Measurements from ENCODE around the gene SUSD6.

SUSD6 gene

DNA sequence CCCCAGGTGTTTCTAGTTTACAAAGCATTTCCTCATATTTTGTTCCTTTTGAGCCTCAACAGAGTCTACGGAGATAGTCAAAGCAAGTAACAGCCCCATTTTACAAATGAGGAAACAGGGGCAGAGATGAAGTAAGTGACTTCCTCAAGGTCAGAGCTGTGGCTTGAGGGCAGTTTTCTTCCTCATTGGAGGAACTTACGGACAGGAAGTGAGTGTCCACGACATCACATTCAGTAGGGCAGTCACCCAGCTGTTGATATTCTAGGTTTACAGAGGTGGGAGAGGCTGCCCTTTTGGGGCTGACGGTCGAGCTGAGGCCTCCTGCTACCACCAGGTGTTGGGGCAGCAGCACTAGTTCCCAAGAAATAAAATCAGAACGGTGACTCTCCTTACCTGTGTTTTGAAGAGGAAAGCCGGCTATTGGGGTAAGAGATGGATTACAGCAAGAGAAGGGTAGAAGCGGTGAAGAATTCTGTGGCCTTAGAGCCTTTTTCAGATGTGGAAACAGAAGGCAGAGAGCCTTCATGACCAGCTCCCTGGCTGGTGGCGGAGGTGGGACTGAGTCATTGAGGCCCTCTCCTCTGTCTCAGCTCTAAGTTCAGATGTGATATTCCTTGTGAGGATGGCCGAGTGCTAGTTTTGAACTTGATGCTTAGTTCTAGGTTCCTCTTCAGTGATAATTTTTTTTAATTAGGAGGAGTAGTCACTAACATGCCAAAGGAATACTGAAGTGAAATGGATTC, 41.7 kb downstream of the SUSD6 start:
- DNase-seq = no peak

DNA sequence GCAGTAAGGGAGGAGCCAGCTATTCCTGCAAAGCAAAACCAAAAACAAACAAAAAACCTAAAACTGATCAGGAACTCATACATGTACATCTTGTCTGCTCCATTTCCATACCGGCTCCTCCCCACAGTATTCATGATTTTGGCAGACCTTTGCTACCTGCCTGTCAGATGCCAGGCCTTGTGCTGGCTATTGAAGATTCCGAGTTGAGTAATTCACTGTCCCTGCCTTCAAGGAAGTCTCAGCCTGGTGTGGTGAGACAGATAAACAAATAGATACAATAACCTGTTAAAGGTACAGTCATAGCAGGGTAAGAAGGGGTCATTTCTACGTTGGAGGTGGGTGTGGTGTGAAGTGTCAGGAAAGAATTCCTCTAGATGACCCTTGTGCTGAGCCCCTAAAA, 42.7 kb downstream of the SUSD6 start:
- no peak for DNase-seq

DNA sequence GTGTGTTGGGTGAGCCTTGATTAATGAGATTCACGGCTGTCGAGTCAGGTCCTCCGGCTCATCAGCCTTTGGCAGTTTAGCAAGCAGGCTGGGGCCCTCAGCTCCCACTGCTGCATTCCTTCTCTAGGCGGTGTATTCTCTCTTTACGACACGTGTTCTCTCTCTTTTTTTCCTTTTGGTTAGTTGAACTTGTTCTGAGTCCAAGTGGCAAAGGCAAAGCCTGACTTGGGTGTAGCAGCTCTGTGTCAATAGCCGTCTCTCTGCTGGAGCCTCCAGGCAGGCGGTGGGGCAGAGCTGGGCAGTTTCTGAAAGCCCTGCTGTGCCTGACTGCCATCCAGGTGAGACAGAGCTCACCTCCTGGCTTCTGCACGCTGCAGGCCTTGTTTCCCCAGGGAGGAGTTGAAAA, 46.6 kb downstream of the SUSD6 start:
- no peak for DNase-seq

DNA sequence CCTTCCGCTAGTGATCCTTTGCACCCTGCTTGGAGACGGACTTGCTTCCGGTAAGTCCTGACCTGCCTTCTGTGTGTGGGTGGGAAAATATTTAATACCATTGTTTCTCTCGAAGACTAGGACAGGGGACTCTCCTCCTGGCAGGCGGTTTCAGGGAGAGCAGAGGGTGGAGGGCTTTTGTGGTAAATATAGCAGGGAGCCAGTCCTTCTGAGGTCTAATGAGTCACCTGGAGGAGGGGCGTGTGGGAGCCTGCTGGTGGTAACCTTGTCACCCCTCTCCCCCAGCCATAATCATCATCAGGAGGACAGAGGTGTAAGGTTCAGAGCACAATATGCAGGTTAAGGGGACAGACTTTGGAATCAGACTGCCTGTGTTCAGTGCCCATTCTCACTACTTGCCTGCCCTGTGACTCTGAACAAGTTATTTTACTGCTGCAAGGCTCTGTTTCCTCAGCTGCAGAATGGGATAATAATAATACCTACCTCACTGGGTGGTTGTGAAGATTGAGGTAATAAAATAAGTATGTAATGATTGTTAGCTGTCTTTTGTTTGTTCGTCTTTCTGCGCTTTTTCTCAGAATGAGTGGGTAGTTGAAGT, 47.4 kb downstream of the SUSD6 start:
- no peak for DNase-seq

GRCh38 chr14:69660344-69661193, 49.2 kb downstream of the SUSD6 start:
- DNase-seq = no peak

DNA sequence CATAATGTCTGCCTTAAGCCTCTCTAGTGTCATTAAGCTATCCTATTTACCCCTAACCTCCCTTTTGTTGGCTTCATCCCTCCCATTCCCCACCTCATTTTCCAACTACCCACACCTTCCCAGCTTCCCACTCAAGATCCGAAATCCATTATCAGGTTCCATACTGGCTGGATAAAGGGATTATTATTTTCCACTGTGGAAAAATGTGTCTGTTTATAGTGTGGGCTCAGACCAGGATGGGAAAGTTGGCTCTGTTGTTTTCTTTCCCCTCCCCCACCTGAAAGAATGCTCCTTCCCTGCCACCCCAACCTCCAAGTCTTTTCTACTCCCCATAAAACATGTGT, 49.8 kb downstream of the SUSD6 start:
- no peak for DNase-seq

DNA sequence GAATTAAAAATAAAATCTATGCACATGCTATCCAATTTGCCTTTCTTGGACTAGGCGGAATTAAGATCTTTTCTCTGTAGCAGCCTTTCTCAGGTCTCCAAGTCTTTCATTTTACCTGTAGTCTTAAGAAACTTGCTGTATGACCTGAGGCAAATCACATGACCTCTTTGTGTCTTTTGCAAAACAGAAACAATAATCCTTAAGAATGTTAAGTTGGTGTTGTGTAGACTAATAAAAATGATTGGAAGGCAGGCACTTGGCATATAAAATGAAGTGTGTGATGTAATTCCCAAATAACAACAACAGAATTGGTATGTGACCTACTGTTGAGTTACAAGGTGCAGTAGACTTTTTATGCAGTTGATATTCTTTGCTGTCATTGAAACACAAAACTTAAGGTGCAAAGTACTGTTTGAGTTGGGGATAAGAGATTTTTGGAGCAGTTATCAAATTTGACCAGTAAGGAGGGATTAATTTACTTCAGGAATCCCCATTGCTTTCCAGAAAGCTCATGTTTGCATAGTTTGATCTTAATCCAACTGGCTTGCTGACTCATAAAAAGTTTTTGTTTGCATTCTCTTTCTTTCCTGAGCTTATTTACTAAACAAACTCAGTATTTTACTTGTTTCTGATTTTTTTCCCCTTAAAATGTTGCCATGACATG, 51.4 kb downstream of the SUSD6 start:
- DNase-seq = no peak

DNA sequence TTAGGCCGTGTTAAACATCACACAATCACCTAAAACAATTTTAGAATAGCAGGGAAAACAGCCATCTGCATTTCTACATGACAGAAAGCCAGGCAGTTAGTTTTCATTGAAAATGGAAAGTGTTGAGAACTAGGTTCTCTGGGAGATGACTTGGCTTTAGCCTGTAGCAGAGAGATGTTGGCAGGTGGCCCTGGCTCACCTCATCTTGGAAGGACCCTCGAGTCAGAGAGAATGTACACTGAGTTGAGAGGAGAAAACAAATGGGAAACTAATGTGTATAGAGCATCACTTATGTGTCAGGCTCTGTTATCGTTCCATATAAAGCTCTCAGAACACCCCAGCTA, 51.9 kb downstream of the SUSD6 start:
- DNase-seq = no peak

DNA sequence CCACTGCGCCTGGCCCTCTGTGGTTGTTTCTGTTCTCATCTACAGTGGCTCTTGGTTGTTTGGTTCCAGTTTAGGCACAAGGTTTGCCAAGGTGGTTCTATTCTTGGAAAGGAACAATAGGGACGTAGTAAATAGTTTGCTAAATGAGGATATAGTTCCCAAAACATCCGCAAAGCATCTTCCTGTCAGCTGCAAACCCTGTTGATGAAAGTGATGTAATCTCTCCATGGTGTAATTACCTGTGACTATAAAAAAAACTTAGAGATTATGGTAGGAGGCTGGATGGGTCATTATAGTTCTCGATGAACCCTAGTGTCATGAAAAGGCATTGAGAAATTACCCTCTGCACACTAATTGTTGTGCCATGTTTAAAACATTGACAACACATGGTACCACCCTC, 52.9 kb downstream of the SUSD6 start:
- no peak for DNase-seq

DNA sequence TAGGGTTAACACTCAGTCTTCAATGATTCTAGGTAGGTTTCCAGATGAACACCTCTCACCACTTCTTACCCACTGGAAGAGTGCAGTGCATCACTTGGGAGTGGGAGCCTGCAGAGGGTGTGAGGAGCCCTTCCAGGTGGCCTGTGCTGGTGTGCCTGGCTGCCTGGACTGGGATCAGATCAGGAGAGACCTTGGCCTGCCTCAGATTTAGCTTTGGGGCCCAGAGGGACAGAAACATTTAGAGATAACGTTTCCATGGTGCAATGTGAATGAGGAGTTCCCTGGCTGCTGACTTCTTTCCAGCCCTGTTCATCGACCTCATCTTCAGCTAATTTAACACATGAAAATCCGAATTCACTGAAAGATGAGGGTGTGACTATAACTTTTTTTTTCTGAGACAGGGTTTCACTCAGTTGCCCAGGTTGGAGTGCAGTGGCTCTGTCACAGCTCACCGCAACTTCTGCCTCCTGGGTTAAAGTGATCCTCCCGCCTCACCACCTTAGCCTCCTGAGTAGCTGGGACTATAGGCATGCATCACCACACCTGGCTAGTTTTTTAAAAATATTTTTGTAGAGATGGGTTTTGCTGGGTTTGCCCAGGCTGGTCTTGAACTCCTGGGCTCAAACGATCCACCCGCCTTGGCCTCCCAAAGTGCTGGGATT, 53.6 kb downstream of the SUSD6 start:
- no peak for DNase-seq

DNA sequence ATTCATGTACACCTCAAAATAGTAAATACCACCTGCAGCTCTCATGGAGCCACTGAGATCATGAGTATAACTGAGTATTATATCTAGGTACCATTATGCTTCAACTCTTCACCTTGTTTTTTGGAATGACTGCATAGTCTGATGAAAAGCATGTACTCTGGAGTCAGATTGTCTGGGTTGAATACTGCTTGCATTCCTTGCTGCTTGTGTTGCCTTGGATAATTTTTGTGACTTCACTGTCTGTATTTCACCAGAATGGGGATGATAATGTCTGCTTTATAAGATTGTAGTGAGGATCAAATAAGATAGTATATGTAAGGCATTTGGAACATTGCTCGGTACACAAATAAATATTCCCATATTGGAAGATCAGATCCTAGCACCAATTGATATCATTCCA, 54.2 kb downstream of the SUSD6 start:
- DNase-seq = no peak

DNA sequence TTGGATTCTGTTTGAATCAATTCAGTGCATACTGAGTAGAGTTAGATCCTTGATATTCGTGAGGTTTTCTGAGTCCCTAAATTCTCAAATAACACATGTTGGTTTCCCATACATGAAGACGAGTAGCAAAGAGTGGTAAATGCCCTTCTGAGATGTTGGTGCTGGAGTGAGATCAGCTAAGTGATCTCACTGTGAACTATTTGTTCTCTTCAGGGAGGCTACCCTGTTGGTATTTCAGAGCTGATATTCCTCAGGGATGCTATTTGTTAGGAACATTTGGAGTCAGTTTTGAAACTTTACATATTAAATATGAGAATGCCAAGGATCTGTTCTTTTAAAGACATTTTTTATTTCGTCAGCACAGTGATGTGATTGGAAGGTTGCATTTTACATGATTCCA, 54.7 kb downstream of the SUSD6 start:
- DNase-seq = no peak

DNA sequence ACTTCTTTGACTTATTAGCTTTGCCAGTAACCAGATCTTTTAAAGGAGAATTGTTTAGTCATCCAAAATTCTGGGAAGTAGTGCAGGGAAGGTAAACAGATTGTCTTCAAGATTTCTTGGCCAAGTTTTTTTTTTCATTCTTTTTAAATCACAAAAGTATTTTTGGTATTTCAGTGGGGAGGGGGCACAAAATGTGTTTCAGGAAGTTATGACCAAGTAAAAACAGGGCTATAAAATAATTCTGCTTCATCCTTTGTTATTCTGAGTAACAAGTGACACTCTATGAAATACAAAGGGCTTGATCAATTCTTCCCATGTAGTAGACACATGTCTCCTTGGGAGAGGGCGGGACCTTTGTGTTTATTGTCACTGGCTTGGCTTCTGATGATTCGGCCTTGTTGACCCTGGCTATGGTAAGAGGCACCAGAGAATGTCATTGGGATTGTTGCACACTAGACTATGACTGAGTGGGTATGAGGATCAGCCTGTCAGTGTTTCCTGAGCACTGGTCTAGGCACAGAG, 55.4 kb downstream of the SUSD6 start:
- no peak for DNase-seq

GRCh38 chr14:69667938-69668335, 56.5 kb downstream of the SUSD6 start:
- no peak for DNase-seq

DNA sequence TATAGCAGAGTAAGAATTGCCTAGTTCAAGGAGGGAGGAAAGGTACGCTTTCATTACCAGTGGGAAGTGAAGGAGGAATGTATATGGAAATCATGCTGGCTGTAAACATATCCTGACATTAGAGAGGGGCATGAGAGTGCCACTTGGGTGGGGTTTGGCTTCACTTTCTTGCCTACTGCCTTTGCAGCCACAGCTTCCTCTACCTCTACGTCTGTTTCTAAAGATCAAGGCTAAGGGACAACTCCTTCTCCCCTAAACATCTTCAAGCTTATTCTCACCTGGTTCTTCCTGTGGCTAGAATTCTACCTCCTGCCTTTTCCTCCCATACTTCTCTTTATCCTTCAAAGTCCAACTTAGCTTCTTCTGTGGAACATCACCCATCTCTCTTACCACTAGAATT, 58.0 kb downstream of the SUSD6 start:
- no peak for DNase-seq

DNA sequence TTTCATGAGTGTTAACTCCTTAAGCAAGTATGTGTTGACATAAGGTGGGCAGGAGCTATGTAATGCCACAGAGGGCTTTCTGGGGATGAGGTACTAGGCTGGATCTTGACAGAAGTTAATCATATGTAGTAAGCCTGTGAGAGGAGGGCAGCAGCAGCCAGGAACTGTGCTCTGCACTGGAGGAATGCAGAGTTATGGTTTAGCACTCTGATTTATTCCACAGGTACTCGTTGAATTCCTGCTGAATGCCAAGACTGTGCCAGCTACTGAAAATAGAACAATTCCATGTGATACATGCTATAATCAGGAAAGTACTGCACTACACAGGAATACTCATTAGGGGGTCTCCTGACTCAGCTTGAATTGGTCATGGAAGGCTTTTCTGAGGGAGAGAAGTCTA, 58.7 kb downstream of the SUSD6 start:
- DNase-seq = no peak

GRCh38 chr14:69671365-69672030, 60.1 kb downstream of the SUSD6 start:
- no peak for DNase-seq

GRCh38 chr14:69672356-69672755, 61.0 kb downstream of the SUSD6 start:
- no peak for DNase-seq

GRCh38 chr14:69673104-69673503, 61.7 kb downstream of the SUSD6 start:
- DNase-seq = no peak

DNA sequence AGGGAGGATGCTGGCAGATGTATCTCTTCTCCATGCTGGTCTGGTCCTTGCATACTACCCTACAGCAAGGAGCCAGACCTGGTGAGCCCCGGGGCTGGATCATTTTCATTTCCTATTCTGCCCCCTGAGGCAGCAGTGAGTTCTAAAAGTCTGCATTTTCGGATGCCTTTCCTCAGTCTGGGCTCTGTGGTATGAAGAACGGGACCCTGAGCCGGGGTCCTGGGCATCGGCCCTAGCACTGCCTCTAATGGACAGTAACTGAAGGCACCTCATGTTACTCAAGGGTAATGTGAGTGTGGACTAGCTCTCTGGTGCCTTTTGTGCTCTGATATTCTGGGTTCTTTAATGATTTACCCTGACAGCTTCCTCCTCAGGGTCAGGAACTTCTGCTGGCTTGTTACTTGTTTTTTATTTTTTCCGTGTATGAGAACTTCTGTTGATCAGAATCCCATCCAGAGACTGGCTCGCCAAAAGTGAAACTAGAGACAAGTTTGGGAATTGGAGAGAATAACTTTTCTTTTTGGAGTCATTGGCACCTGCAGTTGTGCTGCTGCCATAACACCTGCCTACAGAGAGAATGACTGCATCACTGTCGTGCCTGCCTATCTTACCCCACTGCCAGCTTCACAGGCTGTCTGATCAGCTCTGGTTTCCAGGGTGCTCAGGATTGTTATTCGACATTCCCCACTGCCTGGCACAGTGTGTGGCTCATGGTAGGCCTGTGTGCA, 62.3 kb downstream of the SUSD6 start:
- DNase-seq = no peak

- no peak for DNase-seq
Observed at GRCh38 chr14:69674546-69675244, 63.3 kb downstream of the SUSD6 start.

Measured in activated gamma-delta T cell (primary cell).